Esophagus squamous epithelium (tissue), 4 donors: ENCODE measurements around the gene BMPER.

Experiments
- POLR2A ChIP-seq, 4 donors: fragments of 450-650 bp; IDR thresholded peaks; one replicate each; pipeline ENCODE4 v1.6.1; 2017; ENCODE audit warnings: antibody characterized with exemption in 4 of 4, mild to moderate bottlenecking in 4 of 4, moderate library complexity in 3 of 4
- TF ChIP-seq, protein P1 (sequence below), 6 experiments: fragments of 450-650 bp in 4 of 6; fragments of 200-600 bp in 2 of 6; sonication (generic) in 2 of 6; IDR thresholded peaks; one replicate each; pipeline ENCODE4 v1.5.1; 2016 to 2019; ENCODE audit warnings: antibody characterized with exemption in 6 of 6, mild to moderate bottlenecking in 4 of 6, moderate library complexity in 4 of 6

DNA sequence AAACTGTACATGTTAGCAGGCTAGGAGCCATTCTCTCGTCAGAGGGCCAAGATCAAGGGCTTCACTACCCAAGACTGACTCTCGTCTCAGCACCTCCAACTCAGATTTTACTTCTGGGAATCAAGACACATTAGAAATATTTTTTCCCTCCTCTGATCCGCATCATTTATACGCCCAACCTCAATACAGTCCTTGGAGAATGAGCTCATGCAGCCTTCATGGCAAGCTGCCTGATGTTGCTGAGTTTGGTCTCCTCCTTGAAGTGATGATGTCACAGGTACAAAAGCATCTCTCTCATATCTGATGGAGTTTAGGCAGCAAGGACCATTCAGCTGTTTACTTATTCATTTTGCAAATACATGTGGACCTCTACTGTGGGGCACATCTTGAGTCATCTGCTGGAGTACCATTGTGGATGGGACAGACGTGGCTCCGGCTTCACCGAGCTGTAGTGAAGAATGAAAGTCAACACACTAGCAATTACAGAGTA, 114.0 kb downstream of the BMPER start:
- TF ChIP-seq, protein P1, sequence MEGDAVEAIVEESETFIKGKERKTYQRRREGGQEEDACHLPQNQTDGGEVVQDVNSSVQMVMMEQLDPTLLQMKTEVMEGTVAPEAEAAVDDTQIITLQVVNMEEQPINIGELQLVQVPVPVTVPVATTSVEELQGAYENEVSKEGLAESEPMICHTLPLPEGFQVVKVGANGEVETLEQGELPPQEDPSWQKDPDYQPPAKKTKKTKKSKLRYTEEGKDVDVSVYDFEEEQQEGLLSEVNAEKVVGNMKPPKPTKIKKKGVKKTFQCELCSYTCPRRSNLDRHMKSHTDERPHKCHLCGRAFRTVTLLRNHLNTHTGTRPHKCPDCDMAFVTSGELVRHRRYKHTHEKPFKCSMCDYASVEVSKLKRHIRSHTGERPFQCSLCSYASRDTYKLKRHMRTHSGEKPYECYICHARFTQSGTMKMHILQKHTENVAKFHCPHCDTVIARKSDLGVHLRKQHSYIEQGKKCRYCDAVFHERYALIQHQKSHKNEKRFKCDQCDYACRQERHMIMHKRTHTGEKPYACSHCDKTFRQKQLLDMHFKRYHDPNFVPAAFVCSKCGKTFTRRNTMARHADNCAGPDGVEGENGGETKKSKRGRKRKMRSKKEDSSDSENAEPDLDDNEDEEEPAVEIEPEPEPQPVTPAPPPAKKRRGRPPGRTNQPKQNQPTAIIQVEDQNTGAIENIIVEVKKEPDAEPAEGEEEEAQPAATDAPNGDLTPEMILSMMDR (IDR thresholded peaks at IDR 0.05) = no peak
- TF ChIP-seq POLR2A (IDR thresholded peaks at IDR 0.05) = no peak
